ENCODE data around the gene GSTK1. TPM values are rescaled to one million over a fixed set of nuclear protein-coding genes. Genes with fewer than 3 reads are reported as not detected.

Gene GSTK1
- polyA plus RNA-seq, 12 donors, result 72.2 to 111 (median 84.4) TPM; not detected in 1

DNA sequence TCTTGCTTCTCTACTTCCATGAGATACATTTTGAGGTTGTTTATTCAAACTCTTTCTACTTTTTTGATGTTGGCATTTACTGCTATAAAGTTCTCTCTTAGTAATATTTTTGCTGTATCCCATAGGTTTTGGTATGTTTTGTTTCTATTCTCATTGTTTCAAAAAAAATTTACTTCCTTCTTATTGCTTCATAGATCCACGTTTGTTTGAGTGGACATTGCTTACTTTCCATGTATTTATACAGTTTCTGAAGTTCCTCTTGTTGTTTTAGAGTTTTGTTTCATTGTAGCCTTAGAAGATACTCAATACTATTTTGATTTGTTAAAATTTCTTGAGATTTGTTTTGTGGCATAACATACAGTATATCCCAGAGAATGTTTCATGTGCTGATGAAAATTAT is 27.7 kb upstream of the GSTK1 start:
- no peak for DNase-seq

DNA sequence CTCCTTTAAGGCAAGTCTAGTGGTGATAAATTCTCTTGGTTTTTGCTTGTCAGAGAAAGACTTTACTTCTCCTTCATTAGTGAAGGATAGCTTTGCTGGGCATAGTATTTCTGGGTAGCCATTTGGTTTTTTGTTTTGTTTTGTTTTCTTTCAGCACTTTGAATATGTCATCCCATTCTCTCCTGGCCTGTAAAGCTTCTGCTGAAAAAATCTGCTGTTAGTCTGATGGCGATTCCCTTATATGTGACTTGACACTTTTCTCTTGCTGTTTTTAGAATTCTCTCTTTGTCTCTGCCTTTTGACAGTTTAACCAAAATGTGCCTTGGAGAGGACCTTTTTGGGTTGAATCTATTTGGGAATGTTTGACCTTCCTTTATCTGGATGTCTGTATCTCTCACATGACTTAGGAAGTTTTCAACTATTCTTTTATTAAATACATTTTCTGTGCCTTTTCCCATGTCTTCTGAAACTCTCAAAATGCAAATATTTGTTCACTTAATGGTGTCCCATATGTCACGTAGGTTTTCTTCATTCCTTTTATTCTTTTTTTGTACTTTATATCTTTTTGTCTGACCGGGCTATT is 26.7 kb upstream of the GSTK1 start:
- no peak for DNase-seq

DNA sequence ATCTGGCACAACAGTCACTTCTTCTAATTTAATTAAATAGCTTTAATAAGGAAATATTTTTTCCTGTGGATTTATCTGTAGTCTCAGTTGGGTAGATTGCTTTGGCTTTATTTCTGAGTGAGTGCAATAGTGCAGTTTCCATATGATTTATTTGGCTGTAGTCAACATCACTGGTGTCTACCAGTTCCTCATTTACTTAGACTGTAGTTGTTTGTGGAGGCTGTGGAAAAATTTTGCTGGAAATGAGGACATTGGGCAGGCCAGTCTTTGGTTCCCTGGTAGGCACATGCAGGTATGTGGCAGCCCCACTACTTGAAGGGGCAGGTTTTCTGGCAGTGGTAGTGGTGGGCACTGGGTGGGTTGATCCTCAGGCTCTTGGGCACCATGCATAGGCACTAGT is 25.9 kb upstream of the GSTK1 start:
- no peak for DNase-seq

DNA sequence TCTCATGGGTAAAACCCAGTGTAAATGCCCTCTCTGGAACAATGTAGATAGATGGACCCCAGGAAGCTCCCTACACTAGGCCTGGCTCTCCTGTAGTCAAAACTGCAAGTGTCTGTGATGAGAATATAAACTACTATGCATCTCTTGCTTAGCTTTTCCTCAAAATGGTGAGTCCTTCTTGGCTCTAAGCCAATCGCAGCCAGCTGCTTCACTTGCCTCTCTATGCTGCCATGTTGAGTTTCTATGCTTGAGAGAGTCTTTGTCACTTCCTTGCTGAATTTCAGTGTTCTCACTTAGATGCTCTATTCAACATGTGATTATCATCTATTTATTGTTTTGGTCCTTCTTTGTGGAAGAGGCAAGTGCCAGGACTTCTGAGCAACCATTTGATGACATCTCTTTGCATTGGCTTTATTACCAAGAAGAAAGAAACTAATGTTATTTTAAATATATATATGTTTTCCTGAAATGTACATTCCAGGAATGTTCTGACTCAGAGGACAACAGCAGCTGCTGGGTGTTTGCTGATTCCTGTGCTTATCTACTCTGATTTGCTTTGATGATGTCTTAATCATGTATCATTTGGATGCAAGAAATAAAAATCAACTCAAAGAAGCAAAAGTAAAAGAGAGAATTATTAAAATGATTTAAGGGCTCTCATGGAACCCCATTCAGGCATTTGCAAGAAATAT is 24.8 kb upstream of the GSTK1 start:
- no peak for DNase-seq

DNA sequence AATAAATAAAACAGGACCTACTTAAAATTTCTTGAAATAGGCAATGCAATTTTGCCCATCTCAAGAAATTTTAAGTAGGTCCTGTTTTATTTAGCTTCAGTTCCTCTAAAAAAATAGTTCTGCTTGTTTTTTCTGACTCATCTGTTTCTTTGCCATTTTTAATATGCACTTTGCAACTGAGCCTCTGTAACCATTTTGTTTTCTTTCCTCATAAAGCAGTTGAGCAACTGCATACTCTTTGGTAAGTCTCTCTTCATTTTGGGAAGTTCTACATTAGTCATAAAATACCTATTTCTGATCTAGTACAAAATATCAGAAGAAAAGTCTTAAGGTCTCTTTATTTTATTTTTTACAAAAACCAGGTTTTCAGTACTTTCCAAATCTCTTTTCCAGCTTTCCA is 23.4 kb upstream of the GSTK1 start:
- no peak for DNase-seq

DNA sequence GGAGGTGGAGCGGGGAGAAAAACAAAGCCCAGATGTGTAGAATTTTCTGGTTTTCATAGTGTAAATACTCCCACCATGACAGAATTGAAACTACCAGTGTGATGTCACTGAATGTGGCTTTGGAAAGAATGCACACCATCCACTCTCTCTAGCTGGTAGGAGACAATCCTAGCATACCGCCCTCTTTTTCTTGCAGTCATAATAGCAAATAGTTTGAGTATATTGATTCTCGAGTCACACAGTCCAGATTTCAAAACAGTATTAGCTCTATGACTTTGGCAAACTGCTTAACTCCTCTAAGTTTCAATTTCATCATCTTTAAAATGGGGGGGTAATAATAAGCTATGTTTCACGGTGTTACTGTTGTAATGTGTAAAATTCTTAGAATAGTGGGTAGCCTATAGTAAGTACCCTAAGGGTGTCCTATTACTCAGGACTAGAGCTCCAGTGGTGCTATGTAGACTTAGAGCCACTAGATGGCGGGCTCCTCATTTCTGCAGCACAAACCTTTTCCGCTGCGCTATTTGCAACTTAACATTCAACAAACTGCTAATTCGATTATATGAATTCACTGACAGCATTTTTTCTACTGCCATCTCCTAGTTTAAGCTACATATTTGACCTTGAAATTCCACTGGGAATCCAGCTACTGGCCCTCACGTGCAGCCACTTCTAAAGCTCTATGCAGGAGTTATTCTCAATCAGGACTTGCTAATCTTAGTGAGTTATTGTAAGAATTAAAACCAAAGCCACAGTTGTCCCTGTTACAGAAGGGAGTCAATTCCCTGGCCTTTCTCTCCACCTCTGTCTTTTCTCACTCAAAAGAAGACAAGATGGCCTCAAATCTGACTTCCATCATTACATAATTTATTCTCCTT is 22.7 kb upstream of the GSTK1 start:
- peak; percentile 82 for DNase-seq

DNA sequence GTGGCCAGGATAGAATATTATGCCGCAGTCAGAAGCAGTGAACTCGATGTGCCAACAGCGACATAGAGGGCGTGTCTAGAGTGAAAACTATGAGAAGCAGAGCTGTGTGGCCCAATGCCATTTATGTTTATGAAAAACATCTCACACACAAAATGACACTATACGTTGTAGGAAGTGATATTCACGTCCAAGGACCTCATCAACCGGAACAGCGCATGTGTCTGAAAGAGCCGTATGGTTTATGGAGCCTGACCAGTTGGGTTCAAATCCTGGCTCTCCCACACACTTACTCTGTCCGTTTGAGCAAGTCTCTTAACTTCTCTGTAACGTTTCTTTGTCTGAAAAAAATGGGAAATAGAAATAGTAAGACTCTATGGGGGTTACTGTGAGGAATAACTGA is 20.9 kb upstream of the GSTK1 start:
- no peak for DNase-seq

DNA sequence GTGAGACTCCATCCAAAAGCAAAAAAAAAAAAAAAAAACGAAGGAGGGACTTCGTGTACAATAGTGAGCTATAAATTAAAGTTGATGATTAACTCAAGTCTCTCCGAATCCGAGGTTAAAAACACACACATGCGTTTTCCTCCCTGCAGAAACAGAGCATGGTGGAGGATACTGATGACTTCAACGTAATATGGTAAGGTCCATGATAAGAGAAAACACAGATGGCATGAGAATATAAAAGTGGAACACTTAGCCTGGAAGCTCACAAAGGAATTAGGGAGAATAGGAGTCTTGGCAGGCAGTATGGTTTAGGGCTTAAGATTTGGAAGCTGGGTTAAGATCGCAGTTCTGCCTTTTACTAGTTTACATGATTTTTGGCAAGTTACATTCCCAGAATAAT is 20.1 kb upstream of the GSTK1 start:
- no peak for DNase-seq

DNA sequence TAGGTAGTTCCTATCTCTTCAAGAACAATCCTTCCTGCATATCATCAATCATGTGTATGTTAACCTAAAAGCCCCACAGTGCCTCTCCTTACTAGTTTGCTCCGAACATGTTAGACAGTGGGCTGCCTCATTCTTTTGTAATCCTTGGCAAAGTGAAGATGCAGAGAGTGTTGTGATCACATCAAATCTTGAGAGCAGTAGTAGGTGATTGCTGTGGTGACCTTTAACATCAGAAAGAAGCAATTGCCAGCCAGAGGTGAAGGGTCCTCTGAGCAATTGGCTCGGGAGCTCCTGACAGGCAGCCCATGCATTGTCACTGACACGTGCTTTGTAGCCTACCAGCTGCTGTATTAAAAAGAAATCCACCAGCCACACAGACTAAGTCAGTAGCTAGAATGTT is 19.6 kb upstream of the GSTK1 start:
- no peak for DNase-seq

DNA sequence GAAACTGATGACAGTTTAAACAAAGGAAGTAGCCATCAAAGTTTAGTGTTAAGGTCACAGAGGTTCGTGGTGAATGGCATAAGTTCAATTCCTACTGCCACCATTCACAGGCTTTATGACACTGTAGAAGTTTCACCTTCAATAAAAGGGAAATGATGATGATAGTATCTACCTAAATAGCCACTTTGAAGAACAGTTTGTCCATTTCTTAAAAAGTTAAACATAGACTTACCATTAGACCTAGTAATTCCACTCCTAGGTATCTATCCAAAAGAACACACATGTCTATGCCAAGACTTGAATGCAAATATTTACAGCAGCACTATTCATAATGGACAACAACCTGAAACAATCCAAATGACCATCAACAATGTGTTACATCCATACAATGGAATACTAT is 18.9 kb upstream of the GSTK1 start:
- DNase-seq, result no peak

DNA sequence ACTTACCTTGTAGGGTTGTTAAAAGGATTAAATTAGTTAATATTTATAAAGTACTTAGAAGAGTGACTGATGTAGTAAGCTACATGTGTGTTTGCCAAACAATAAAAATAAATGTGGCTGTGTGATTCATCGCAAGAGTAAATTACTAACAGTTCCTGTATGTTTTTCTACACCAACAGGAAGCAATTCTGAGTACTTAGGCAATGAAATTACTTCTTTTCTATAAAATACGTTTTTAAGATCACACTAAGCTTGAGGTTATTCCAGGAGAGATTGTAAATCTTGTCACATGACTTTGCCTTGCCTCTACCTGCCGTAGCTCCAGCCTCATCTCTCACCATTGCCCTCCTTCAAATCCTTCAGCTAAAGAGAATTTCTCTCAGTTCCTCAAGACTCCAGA is 18.1 kb upstream of the GSTK1 start:
- DNase-seq, result no peak

DNA sequence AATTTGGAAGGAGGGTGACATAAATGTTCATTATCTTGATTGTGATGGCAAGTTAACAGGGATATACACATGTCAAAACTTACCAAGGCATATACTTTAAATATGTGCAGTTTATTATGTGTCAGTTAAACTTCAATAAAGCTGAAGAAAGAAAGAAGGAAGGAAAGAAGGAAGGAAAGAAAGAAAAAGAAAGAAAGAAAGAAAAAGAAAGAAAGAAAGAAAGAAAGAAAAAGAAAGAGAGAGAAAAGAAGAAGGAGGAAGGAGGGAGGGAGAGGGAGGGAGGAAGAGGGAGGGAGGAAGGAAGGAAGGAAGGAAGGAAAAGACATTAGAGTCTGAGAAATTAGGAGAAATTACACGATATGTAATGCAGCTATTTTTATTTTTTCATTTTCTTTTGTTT is 15.9 kb upstream of the GSTK1 start:
- no peak for DNase-seq

DNA sequence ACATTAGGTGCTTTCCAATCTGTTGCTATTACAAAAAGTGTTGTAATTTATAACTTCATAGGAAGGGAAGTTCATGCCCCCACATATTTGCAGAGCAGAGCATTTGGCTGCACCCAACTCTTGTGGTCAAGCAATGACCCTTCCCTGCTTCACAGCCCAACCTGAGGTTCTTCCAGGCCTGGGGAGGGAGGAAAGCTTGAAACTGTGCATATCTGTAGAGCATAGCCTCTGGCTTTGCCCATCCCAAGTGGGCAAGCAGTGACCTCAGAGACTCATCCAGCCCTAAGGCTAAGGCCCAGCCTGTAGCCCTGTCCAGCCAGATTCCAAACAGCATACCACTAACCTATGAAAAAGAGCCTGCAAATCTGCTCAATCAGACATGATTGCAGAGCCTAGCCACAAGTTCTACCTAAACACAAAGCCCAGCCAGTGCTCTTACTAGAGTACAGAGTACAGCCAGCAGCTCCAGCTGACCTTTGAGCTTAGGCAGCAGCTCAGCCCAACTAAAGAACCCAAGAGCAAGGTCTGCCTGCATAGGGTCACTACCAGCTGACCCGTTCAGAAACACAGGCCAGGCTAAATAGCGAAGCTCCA is 14.4 kb upstream of the GSTK1 start:
- no peak for DNase-seq

DNA sequence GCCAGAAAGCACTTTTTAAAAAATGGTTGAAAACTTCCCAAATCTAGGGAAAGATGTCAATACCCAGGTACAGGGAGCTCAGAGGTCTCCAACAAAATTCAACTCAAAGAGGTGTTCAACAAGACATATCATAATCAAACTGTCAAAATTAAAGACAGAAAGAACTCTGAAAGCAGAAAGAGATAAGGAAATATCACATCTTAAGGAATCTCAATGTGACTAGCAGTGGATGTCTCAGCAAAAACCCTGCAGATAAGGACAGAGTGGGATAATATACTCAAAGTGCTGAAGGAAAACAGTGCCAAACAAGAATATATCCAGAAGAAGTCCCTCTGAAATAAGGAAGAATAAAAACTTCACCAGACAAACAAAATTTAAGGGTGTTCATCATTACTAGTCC is 13.0 kb upstream of the GSTK1 start:
- no peak for DNase-seq

DNA sequence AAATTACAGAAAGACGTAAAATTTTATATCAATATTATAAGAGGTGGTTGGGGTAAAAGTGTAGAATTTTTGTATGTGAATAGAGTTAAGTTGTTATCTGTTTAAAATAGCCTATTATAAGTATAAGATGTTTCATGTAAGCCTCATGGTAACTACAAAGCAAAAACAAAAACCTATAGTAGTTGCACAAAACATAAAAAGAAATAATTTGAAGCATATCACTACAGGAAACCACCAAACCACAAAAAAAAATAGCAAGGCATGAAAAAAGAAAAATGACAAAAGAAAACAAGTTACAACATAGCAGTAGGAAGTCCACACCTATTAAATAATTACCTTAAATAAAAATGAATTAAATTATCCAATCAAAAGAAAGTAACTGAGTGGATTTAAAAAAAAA is 12.4 kb upstream of the GSTK1 start:
- DNase-seq, result no peak

DNA sequence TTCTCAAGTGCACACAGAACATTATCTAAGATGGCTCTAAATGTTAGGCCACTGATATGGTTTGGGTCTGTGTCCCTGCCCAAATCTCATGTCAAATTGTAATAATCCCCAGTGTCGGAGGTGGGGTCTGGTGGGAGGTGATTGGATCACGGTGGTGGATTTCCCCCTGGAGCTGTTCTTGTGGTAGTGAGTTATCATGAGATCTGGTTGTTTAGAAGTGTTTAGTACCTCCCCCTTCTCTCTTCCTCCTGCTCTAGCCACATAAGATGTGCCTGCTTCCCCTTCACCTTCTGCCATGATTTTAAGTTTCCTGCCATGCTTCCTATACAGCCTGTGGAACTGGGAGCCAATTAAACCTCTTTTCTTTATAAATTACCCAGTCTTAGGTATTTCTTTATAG is 11.2 kb upstream of the GSTK1 start:
- no peak for DNase-seq

DNA sequence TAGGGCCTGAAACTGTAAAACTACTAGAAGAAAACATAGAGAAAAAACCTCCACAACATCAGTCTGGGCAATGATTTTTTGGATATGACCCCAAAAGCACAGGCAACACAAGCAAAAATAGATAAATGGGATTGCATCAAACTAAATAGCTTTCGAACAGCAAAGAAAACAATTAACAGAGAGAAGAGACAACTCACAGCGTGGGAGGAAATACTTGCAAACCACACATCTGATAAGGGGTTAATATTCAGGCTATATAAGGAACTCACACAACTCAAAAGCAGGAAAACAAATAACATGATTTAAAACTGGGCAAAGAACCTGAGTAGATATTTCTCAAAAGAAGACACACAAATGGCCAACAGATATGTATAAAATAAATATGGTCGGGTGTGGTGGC is 7.7 kb upstream of the GSTK1 start:
- DNase-seq, result no peak

DNA sequence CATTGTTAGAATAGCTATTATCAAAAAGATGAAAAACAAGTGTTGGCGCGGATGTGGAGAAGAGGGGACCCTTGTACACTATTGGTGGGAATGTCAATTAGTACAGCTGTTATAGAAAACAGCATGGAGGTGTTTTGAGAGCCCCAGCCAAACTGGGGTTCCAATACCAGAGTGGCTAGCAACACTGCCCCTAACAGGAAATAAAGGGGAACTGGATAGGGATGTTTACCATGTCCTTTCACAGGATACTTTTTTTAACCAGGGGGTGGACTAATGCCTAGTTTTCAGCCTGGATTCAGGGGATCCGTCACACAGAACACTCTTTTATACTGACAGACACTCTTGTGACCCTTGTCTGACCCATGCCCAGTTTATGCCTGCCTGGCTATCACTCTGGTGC is 6.9 kb upstream of the GSTK1 start:
- no peak for DNase-seq

DNA sequence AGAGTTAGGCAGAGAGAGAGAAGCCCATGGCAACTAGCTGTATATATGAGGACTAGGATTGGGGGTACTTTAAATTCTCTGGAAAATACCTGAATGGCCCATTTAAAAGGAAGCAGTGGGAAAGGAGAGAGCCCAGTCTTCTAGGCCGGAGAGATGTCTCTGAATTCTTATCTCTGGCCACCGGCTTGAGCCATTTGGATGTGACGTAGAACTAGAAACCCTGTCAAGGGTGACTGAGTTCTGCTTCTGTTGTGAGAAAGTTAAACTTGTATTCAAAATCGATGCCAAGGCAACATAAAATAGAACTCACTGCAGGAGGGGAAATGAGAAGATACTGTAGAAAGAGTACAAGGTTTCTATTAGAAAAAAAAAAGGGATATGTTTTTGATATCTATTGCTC is 6.3 kb upstream of the GSTK1 start:
- no peak for DNase-seq

DNA sequence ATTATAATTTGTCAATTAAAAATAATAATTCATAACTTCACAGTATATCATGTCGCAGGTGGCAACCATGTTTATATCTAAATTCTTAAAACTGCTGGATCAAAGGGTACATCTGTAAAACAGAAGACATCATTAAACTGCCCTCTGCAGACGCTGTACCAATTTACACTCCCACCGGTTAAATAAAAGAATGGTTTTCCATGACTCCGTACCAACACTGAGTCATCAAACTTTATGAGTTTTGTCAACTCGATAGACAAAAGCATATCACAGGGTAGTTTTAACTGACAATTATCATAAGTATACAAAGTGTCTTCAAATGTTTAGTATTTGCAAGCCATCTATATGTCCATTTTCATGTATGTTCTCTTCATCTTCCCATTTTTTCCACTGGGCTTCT is 5.7 kb upstream of the GSTK1 start:
- no peak for DNase-seq

DNA sequence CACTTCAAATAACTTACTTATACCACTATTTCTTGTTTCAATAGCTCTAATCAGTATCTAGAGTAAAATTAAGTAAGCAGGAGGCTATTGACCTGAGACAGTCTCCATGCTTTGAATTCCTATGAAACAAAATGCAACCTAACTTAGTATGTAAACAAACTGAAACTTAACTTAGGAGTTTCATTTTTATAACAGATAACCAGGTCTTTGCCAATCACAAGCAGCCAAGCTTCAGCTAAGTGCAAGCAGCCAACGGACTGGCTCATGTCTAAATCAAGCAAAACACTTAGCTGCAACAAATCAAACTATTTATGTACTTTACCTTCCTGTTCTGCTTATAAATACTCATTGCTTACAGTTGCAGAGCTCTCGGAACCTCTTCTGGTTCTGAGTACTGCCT is 4.4 kb upstream of the GSTK1 start:
- DNase-seq, result no peak

DNA sequence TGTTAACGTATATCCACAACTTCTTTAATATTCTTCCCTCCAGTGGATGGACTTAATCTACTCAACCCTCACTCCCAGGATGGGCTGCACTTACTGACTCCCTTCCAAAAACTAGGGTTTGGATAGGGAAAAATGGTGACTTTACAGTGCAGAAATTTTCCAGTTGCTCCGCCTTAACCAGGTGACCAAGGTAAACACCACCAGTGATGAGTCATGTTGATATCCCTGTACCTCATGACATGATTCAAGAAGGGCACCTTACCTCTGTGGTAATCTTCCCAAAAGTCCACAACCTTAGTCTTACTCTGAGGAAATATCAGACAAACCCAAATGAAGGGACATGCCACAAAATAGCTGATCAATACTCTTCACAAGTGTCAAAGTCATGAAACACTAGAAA is 3.5 kb upstream of the GSTK1 start:
- no peak for DNase-seq

DNA sequence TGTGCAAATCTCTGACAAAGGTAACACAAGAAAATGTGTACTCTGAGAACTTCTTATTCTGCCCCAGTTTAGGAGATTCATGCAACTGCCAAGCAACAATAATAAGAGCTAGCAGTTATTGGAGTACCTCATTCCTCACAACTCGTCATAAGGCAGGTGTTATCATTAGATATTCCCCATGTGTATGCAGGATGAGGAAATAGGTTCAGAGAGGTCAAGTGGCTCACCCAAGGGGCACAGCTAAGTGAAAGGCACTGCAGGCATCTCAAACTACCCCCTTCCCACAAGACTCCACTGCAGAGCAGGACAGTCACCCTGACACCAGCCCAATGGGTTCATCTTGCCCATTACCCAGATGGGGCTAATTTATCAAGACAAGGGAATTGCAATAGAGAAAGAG is 1.3 kb upstream of the GSTK1 start:
- DNase-seq, result no peak

All from muscle of arm (tissue), 12 donors.